K562 (cell line): Measurements from ENCODE around the gene TRMT1. TPM values are rescaled to one million over a fixed set of nuclear protein-coding genes. Genes with fewer than 3 reads are reported as not detected.
A peak's percentile ranks its signal among the peaks of the same experiment; 100 is the strongest.

Source experiments
- BCLAF1 ChIP-seq, 2 experiments: fragments of 450-650 bp in 1 of 2; IDR thresholded peaks; 2 replicates each; pipeline ENCODE4 v1.6.1; 2011 to 2017; ENCODE audit warnings: low read depth in 2 of 2, antibody characterized with exemption in 1 of 2, borderline replicate concordance in 1 of 2, low read length in 1 of 2, mild to moderate bottlenecking in 1 of 2, mixed read lengths in 1 of 2; ENCODE audit not compliant: control insufficient read depth in 1 of 2
- CLOCK ChIP-seq: fragments of 250-450 bp; sonication (Bioruptor Pico); IDR thresholded peaks from 2 replicates; pipeline ENCODE4 v1.4.0; 2020; ENCODE audit warnings: mild to moderate bottlenecking, moderate library complexity, borderline replicate concordance
- FOXP4 ChIP-seq: sonication (generic); formaldehyde crosslinking; IDR thresholded peaks from 2 replicates; pipeline ENCODE4 v1.8.0; 2022; ENCODE audit warnings: mild to moderate bottlenecking, missing genetic modification reagents, borderline replicate concordance
- MEIS2 ChIP-seq: fragments of 450-650 bp; IDR thresholded peaks from 2 replicates; pipeline ENCODE4 v1.6.1; 2014; ENCODE audit warnings: mild to moderate bottlenecking; ENCODE audit not compliant: partially characterized antibody
- MTA3 ChIP-seq: fragments of 450-650 bp; formaldehyde crosslinking; IDR thresholded peaks from 2 replicates; pipeline ENCODE4 v1.6.1; 2017; ENCODE audit warnings: mild to moderate bottlenecking, borderline replicate concordance
- NR2C1 ChIP-seq, 2 experiments: fragments of 450-650 bp; IDR thresholded peaks; 2 replicates each; pipeline ENCODE4 v1.6.1; 2017; ENCODE audit warnings: mild to moderate bottlenecking in 2 of 2, antibody characterized with exemption in 1 of 2, inconsistent platforms in 1 of 2, missing compliant biosample characterization in 1 of 2, missing genetic modification characterization in 1 of 2
- SIN3B ChIP-seq: fragments of 450-650 bp; IDR thresholded peaks from 2 replicates; pipeline ENCODE4 v1.6.1; 2017; ENCODE audit warnings: low read depth, mild to moderate bottlenecking, moderate library complexity
- SMARCC2 ChIP-seq: fragments of 450-650 bp; IDR thresholded peaks from 2 replicates; pipeline ENCODE4 v1.6.1; 2017; ENCODE audit warnings: antibody characterized with exemption, moderate library complexity, mild to moderate bottlenecking, low read depth
- ZBTB34 ChIP-seq: fragments of 250-450 bp; sonication (Bioruptor Pico); IDR thresholded peaks from 2 replicates; pipeline ENCODE4 v1.8.0; 2021; ENCODE audit warnings: mild to moderate bottlenecking, moderate library complexity
- ZC3H8 ChIP-seq: fragments of 450-650 bp; IDR thresholded peaks from 2 replicates; pipeline ENCODE4 v1.6.1; 2017
- polyA plus RNA-seq, 8 experiments: library from polyadenylated mRNA; depleted of rRNA in 4 of 8; stranded (reverse) in 5 of 8; unstranded in 3 of 8; fragments of >200 nt; fragmentation: Nextera tagmentation in 2 of 8; fragmentation: Illumina TruSeq in 1 of 8; extraction: Ambion mirVana in 2 of 8; extraction: Trizol in 1 of 8; gene quantifications; 2 replicates each; pipeline versions ENCODE4 v1.2.1 to v1.2.3, GENCODE V29; 2011 to 2014; ENCODE audit warnings: inconsistent platforms in 1 of 8, missing spikeins in 1 of 8
- total RNA-seq, 7 experiments: library from RNA; depleted of rRNA in 6 of 7; stranded (reverse); fragments of >200 nt in 6 of 7; fragmentation: Illumina TruSeq in 2 of 7; extraction: Trizol in 2 of 7; gene quantifications; 2 replicates each; pipeline versions ENCODE4 v1.2.1 to v1.2.3, GENCODE V29; 2011 to 2021; ENCODE audit warnings: low replicate concordance in 1 of 7
- TF ChIP-seq, protein P1 (sequence below): sonication (generic); formaldehyde crosslinking; IDR thresholded peaks from 2 replicates; pipeline ENCODE4 v1.8.0; 2023; ENCODE audit warnings: mild to moderate bottlenecking, missing genetic modification reagents

Gene TRMT1
- total and polyA plus RNA-seq, 9 of the 15 experiments (the other 6 are each of a cell fraction or from before 2014, with no cell fraction given): 5.8 to 158 (median 54.3) TPM

GRCh38 chr19:13100031-13100588, 16.4 kb downstream of the TRMT1 start (continued):
- TF ChIP-seq FOXP4 (CRISPR knock-in tag): no peak
- TF ChIP-seq MTA3: no peak
- TF ChIP-seq CLOCK (CRISPR knock-in tag): no peak
- peak in 1 of 2 experiments; percentile 93; a peak in 2 of 4 replicates for TF ChIP-seq BCLAF1 (IDR thresholded peaks at IDR 0.05; ENCODE audit: borderline replicate concordance in 1 of 2, control insufficient read depth in 1 of 2, low read depth in 2 of 2, low read length in 1 of 2)
- no peak for TF ChIP-seq NR2C1 (IDR thresholded peaks at IDR 0.05)
- TF ChIP-seq NR2C1 (tag; IDR thresholded peaks at IDR 0.05): no peak
- TF ChIP-seq ZC3H8: peak; percentile 78; the same call in 1 of the 2 replicates
- TF ChIP-seq, protein P1, sequence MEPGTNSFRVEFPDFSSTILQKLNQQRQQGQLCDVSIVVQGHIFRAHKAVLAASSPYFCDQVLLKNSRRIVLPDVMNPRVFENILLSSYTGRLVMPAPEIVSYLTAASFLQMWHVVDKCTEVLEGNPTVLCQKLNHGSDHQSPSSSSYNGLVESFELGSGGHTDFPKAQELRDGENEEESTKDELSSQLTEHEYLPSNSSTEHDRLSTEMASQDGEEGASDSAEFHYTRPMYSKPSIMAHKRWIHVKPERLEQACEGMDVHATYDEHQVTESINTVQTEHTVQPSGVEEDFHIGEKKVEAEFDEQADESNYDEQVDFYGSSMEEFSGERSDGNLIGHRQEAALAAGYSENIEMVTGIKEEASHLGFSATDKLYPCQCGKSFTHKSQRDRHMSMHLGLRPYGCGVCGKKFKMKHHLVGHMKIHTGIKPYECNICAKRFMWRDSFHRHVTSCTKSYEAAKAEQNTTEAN (CRISPR knock-in tag): no peak
- TF ChIP-seq ZBTB34 (CRISPR knock-in tag): no peak
- TF ChIP-seq SMARCC2: no peak
- TF ChIP-seq SIN3B: no peak
- TF ChIP-seq MEIS2: no peak
